ENCODE measurements around the gene TMCC3.

TMCC3 gene

DNA sequence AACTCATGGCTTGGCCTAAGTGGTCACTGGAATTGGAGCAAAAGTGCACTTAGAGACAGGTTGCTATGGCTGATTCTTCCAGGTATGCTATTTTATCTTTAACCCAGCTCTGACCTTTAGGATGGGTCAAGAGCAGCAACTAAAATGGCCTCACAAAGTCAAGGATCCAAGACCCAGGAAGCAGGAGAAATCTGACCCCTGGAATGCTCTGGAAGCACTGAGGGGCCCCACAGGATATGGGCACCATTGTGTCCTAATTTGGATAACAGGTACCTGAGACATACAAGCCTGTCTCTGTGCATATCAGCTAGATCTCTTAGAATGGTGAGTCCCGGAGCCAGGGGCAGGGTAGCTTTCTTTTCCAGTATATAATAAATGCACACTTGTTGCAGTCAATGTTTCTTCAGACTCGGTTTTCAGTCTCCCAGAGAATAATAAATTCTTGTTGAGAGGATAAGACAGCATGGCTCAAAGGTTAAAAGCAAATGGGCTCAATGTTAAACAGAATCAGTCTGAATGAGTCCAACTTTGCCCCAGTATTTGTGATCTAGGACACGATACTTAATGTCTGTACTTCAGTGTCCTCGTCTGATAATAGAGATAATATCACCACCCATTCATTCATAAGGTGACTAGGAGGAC is 29.3 kb upstream of the TMCC3 start:
- H3K27ac ChIP-seq, result no peak overlapping the region
- ChIA-PET CTCF (interaction anchor here (0.6 kb wide), 1 partner anchor 115 kb away, joined by 3 read pairs; no protein-coding TSS in a partner anchor), POLR2A (ENCODE audit: low non-redundant PET) (no interaction called here)
- TF ChIP-seq, protein P1, sequence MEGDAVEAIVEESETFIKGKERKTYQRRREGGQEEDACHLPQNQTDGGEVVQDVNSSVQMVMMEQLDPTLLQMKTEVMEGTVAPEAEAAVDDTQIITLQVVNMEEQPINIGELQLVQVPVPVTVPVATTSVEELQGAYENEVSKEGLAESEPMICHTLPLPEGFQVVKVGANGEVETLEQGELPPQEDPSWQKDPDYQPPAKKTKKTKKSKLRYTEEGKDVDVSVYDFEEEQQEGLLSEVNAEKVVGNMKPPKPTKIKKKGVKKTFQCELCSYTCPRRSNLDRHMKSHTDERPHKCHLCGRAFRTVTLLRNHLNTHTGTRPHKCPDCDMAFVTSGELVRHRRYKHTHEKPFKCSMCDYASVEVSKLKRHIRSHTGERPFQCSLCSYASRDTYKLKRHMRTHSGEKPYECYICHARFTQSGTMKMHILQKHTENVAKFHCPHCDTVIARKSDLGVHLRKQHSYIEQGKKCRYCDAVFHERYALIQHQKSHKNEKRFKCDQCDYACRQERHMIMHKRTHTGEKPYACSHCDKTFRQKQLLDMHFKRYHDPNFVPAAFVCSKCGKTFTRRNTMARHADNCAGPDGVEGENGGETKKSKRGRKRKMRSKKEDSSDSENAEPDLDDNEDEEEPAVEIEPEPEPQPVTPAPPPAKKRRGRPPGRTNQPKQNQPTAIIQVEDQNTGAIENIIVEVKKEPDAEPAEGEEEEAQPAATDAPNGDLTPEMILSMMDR (conservative IDR thresholded peaks at IDR 0.05; ENCODE audit: low read depth), result no peak
- DNase-seq (ENCODE audit: low spot score), result no peak

DNA sequence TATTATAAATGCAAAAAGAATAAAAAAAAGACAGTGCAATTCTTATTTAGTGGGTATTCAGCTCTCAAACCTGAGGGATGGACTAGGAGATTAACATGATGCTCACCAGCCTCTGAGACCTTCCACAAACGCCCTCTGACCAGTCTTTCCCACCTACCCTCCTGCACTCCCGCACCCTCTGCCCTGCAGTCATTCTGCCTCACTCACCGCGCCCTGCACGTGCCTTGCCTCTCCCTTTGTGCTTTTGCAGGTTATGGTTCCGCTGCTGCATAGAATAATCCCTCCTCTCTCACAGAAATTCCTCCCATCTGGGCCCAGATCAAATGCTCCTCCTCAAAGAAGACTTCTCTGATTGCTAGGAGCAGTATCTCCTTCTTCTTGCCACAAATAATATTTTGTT is 28.5 kb upstream of the TMCC3 start:
- TF ChIP-seq, protein P1 (conservative IDR thresholded peaks at IDR 0.05; ENCODE audit: low read depth), result no peak
- ChIA-PET CTCF (interaction anchor here (0.6 kb wide), 1 partner anchor 114 kb away, joined by 3 read pairs; no protein-coding TSS in a partner anchor), POLR2A (ENCODE audit: low non-redundant PET) (no interaction called here)
- H3K27ac ChIP-seq, result no peak overlapping the region
- DNase-seq (ENCODE audit: low spot score), result no peak

GRCh38 chr12:94678379-94678778 is 28.0 kb upstream of the TMCC3 start:
- ChIA-PET CTCF (interaction anchor here (0.6 kb wide), 1 partner anchor 162 kb away, joined by 3 read pairs; no protein-coding TSS in a partner anchor), POLR2A (ENCODE audit: low non-redundant PET) (no interaction called here)
- no peak overlapping the region for H3K27ac ChIP-seq
- no peak for DNase-seq (ENCODE audit: low spot score)
- TF ChIP-seq, protein P1 (conservative IDR thresholded peaks at IDR 0.05; ENCODE audit: low read depth), result no peak

- peak; percentile 18 for DNase-seq (ENCODE audit: low spot score)
- no peak overlapping the region for H3K27ac ChIP-seq
- ChIA-PET POLR2A (ENCODE audit: low non-redundant PET) (no interaction called here), CTCF (interaction anchor here (0.6 kb wide), 1 partner anchor 162 kb away, joined by 3 read pairs; no protein-coding TSS in a partner anchor)
- TF ChIP-seq, protein P1 (conservative IDR thresholded peaks at IDR 0.05; ENCODE audit: low read depth), result no peak
These were observed 27.4 kb upstream of the TMCC3 start for GRCh38 chr12:94677778-94678177.

GRCh38 chr12:94676922-94677321 is 26.6 kb upstream of the TMCC3 start:
- TF ChIP-seq, protein P1 (conservative IDR thresholded peaks at IDR 0.05; ENCODE audit: low read depth), result no peak
- POLR2A ChIA-PET (ENCODE audit: low non-redundant PET), result no interaction called here
- no peak for DNase-seq (ENCODE audit: low spot score)
- H3K27ac ChIP-seq, result no peak overlapping the region
- CTCF ChIA-PET, result interaction anchor here (0.5 kb wide), 1 partner anchor 660 kb away, joined by 3 read pairs; no protein-coding TSS in a partner anchor

DNA sequence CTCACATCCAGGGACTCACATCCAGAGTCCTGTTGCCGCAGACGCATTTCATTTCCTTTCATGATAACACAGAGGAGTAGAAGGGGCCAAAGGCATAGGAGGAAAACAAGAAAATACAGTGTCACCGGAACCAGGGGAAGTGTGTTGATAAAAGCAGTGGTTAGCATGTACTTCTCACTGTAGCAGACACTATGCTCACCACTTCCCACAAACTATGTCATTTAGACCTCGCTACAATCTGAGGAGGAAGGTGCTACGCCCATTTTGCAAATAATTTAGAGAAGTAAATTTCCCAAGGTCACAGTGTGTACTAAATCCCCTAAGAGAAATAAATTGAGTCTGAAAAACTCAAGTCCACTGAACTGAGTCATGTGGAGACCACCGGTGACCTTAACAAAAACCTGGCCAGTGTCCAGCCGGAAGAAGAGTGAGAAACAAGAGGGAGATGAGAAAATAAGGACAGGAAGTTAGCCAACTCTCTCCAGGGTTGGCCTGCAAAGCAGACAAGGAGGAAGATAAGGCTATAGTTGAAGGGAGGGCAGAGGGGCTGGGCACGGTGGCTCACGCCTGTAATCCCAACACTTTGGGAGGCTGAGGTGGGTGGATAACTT is 25.8 kb upstream of the TMCC3 start:
- CTCF ChIA-PET, result interaction anchor here (0.5 kb wide), 1 partner anchor 661 kb away, joined by 3 read pairs; no protein-coding TSS in a partner anchor
- POLR2A ChIA-PET (ENCODE audit: low non-redundant PET), result no interaction called here
- TF ChIP-seq, protein P1 (conservative IDR thresholded peaks at IDR 0.05; ENCODE audit: low read depth), result no peak
- no peak for DNase-seq (ENCODE audit: low spot score)
- H3K27ac ChIP-seq, result no peak overlapping the region
